K562 (cell line): Measurements from ENCODE around the gene NCOA4. TPM values are rescaled to one million over a fixed set of nuclear protein-coding genes. Genes with fewer than 3 reads are reported as not detected.
"Not testable (repeated sequence)": the region's sequence is repeated elsewhere in the genome, so short reads cannot be mapped to it uniquely, and the experiment has no call there.

Experiments used
- ATAC-seq: fragments of 200-7000 bp; cut with Tn5 transposase; 3 replicates; pipeline ENCODE4 v1.9.1; 2020; ENCODE audit warnings: moderate library complexity
- BruUV-seq: library from RNA; stranded (reverse); fragments of 400-500 nt; replicated peaks from 2 replicates; lab custom pipeline; 2021; lab: Mats Ljungman, UMichigan
- CTCF ChIA-PET: fragments of 300-600 bp; formaldehyde crosslinking; extraction: SDS; loops from one replicate; lab custom pipeline; 2021; ENCODE audit warnings: low intra/inter-chr PET ratio; lab: Yijun Ruan, JAX
- POLR2A ChIA-PET: fragments of 300-600, 350-650 bp; sonication (Branson Sonifier 250); formaldehyde crosslinking; extraction: SDS; loops from one replicate; lab custom pipeline; 2021; ENCODE audit warnings: antibody characterized with exemption, inconsistent platforms; lab: Yijun Ruan, JAX
- DNase-seq, 4 experiments: peaks; one replicate each; pipeline versions ENCODE4 v3.0.0 to v3.0.0-alpha.2; 2011 to 2018; ENCODE audit warnings: low spot score in 3 of 4, mixed read lengths in 3 of 4; ENCODE audit errors: extremely low read depth in 1 of 4
- FAIRE-seq: peaks from 2 replicates; lab custom pipeline; 2011; peaks lifted over from hg19 to GRCh38; lab: Jason Lieb, UNC
- H2AFZ ChIP-seq: 2 replicates; pipeline ENCODE4 v1.6.0; 2011; ENCODE audit warnings: low read depth, low read length, control low read depth, inconsistent platforms
- H3K27ac ChIP-seq: fragments of 200-600 bp; 3 replicates; pipeline ENCODE4 v1.8.0; 2011; ENCODE audit warnings: low read depth, mild to moderate bottlenecking, control low read depth, inconsistent platforms, low read length, moderate library complexity, mixed read lengths; ENCODE audit errors: extremely low read depth
- H3K27me3 ChIP-seq, 2 experiments: fragments of 300-600 bp in 1 of 2; 2 replicates in 1 of 2; 3 replicates in 1 of 2; pipeline versions ENCODE4 v1.6.0 to v1.8.0; 2011; ENCODE audit warnings: inconsistent platforms in 2 of 2, low read length in 2 of 2, mild to moderate bottlenecking in 1 of 2, mixed read lengths in 1 of 2, moderate library complexity in 1 of 2; ENCODE audit not compliant: control insufficient read depth in 2 of 2, insufficient read depth in 2 of 2
- H3K36me3 ChIP-seq: fragments of 300-600 bp; 3 replicates; pipeline ENCODE4 v1.8.0; 2011; ENCODE audit warnings: mild to moderate bottlenecking, low read length, inconsistent platforms; ENCODE audit not compliant: control insufficient read depth, insufficient read depth
- H3K4me1 ChIP-seq, 2 experiments: fragments of 200-600 bp in 1 of 2; replicated peaks in 1 of 2; 2 replicates in 1 of 2; 3 replicates in 1 of 2; pipeline versions ENCODE4 v1.5.1 to v1.8.0; 2011; ENCODE audit warnings: inconsistent platforms in 2 of 2, low read length in 2 of 2, mild to moderate bottlenecking in 1 of 2, mixed read lengths in 1 of 2, moderate library complexity in 1 of 2; ENCODE audit not compliant: control insufficient read depth in 2 of 2, insufficient read depth in 2 of 2
- H3K4me2 ChIP-seq: 2 replicates; pipeline ENCODE4 v1.6.1; 2011; ENCODE audit warnings: low read length, control low read depth, inconsistent platforms, mixed read lengths; ENCODE audit not compliant: insufficient read depth
- H3K4me3 ChIP-seq: fragments of 200-600 bp; sonication (generic), shearing (Covaris generic); 2 replicates; pipeline ENCODE4 v1.5.1; 2016; ENCODE audit warnings: control low read depth, inconsistent platforms
- H3K79me2 ChIP-seq: fragments of 200-600 bp; 3 replicates; pipeline ENCODE4 v1.8.0; 2011; ENCODE audit warnings: low read length, inconsistent platforms; ENCODE audit not compliant: control insufficient read depth, insufficient read depth
- H3K9ac ChIP-seq, 2 experiments: 2 replicates each; pipeline versions ENCODE4 v1.6.0 to v1.6.1; 2011; ENCODE audit warnings: low read depth in 2 of 2, low read length in 2 of 2, control low read depth in 1 of 2, inconsistent platforms in 1 of 2, mild to moderate bottlenecking in 1 of 2, mixed read lengths in 1 of 2; ENCODE audit not compliant: insufficient read depth in 1 of 2
- H3K9me1 ChIP-seq: one replicate; pipeline ENCODE4 v1.6.0; 2011; ENCODE audit warnings: inconsistent platforms, mild to moderate bottlenecking, low read length, moderate library complexity; ENCODE audit not compliant: control insufficient read depth, insufficient read depth
- H3K9me3 ChIP-seq: replicated peaks from 2 replicates; pipeline ENCODE4 v1.5.1; 2011; ENCODE audit warnings: low read depth, low read length, inconsistent platforms; ENCODE audit not compliant: control insufficient read depth, insufficient read depth
- H4K20me1 ChIP-seq: replicated peaks from 2 replicates; pipeline ENCODE4 v1.6.1; 2011; ENCODE audit warnings: low read length, inconsistent platforms, mixed read lengths; ENCODE audit not compliant: control insufficient read depth, insufficient read depth
- AFF1 ChIP-seq, 2 experiments: fragments of 450-650 bp; IDR thresholded peaks; 2 replicates each; pipeline ENCODE4 v1.6.1; 2018; ENCODE audit warnings: mild to moderate bottlenecking in 2 of 2, low read depth in 1 of 2; ENCODE audit not compliant: partially characterized antibody in 2 of 2
- DPF2 ChIP-seq: fragments of 450-650 bp; IDR thresholded peaks from 2 replicates; pipeline ENCODE4 v1.6.1; 2016
- EGR1 ChIP-seq: fragments of 450-650 bp; conservative IDR thresholded peaks from 2 replicates; pipeline ENCODE4 v1.6.1; 2017; ENCODE audit warnings: mild to moderate bottlenecking
- EHMT2 ChIP-seq: fragments of 450-650 bp; IDR thresholded peaks from 2 replicates; pipeline ENCODE4 v1.6.1; 2018; ENCODE audit warnings: antibody characterized with exemption
- KDM1A ChIP-seq, 2 experiments: fragments of 450-650 bp; IDR thresholded peaks; 2 replicates each; pipeline ENCODE4 v1.6.1; 2016; ENCODE audit warnings: mild to moderate bottlenecking in 2 of 2
- SMARCA5 ChIP-seq: fragments of 450-650 bp; IDR thresholded peaks from 2 replicates; pipeline ENCODE4 v1.6.1; 2016
- SMARCE1 ChIP-seq: fragments of 450-650 bp; IDR thresholded peaks from 2 replicates; pipeline ENCODE4 v1.7.1; 2016; ENCODE audit warnings: mild to moderate bottlenecking
- TRIM28 ChIP-seq: fragments of 450-650 bp; IDR thresholded peaks from 2 replicates; pipeline ENCODE4 v1.6.1; 2017
- ZNF384 ChIP-seq: IDR thresholded peaks from 2 replicates; pipeline ENCODE4 v1.6.1; 2012; ENCODE audit warnings: low read depth, low read length, improper control_type of control experiment
- WGBS: fragments of 100-300 bp; shearing (Covaris generic); methylation state at CpG from one replicate; pipeline ENCODE4 v1.1.6; 2016; ENCODE audit warnings: low coverage, mixed read lengths; ENCODE audit not compliant: insufficient coverage; ENCODE audit errors: missing lambda C conversion rate; 5-methylcytosine and 5-hydroxymethylcytosine counted together
- in situ Hi-C: fragments of 300-500 bp; cut with MboI; formaldehyde crosslinking; loops from 4 replicates; pipeline ENCODE4 v1.15.0; 2018; ENCODE audit warnings: inconsistent platforms, mixed read lengths
- intact Hi-C: fragments of 100-400 bp; cut with micrococcal nuclease; formaldehyde crosslinking; loops from 2 replicates; pipeline ENCODE4 v1.14.2; 2022
- polyA plus RNA-seq, 8 experiments: library from polyadenylated mRNA; depleted of rRNA in 4 of 8; stranded (reverse) in 5 of 8; unstranded in 3 of 8; fragments of >200 nt; fragmentation: Nextera tagmentation in 2 of 8; fragmentation: Illumina TruSeq in 1 of 8; extraction: Ambion mirVana in 2 of 8; extraction: Trizol in 1 of 8; gene quantifications; 2 replicates each; pipeline versions ENCODE4 v1.2.1 to v1.2.3, GENCODE V29; 2011 to 2014; ENCODE audit warnings: inconsistent platforms in 1 of 8, missing spikeins in 1 of 8
- total RNA-seq, 7 experiments: library from RNA; depleted of rRNA in 6 of 7; stranded (reverse); fragments of >200 nt in 6 of 7; fragmentation: Illumina TruSeq in 2 of 7; extraction: Trizol in 2 of 7; gene quantifications; 2 replicates each; pipeline versions ENCODE4 v1.2.1 to v1.2.3, GENCODE V29; 2011 to 2021; ENCODE audit warnings: low replicate concordance in 1 of 7
- TF ChIP-seq, protein P1 (sequence below): fragments of 450-650 bp; formaldehyde crosslinking; IDR thresholded peaks from 2 replicates; pipeline ENCODE4 v1.4.0; 2020; ENCODE audit warnings: mild to moderate bottlenecking, mixed read lengths
- TF ChIP-seq, protein P2 (sequence below): IDR thresholded peaks from 2 replicates; pipeline ENCODE4 v1.6.1; 2016; ENCODE audit warnings: missing genetic modification characterization, missing compliant biosample characterization
- TF ChIP-seq, protein P3 (sequence below): IDR thresholded peaks from 3 replicates; pipeline ENCODE4 v1.6.1; 2011; ENCODE audit warnings: borderline replicate concordance, mild to moderate bottlenecking, moderate library complexity; ENCODE audit not compliant: insufficient read length; ENCODE audit errors: extremely low read depth

The NCOA4 gene
- total and polyA plus RNA-seq, 9 of the 15 experiments (the other 6 are each of a cell fraction or from before 2014, with no cell fraction given): 89.8 to 283 (median 181) TPM

- intact Hi-C loops, H3K36me3 ChIP-seq, H3K9me1 ChIP-seq, CTCF ChIA-PET, ATAC-seq, H4K20me1 ChIP-seq, BruUV-seq, H3K79me2 ChIP-seq, POLR2A ChIA-PET, DNase-seq, H3K9me3 ChIP-seq, H3K27me3 ChIP-seq, FAIRE-seq, in situ Hi-C loops: not testable (repeated sequence)
- Histone ChIP-seq H3K4me3 (peak overlapping the region; percentile 37), H3K4me2 (peak overlapping the region; percentile 63), H2AFZ (peak overlapping the region; percentile 73), H3K27ac (peak overlapping the region; percentile 48; the same call in 2 of the 3 replicates), H3K9ac (peak overlapping the region in 1 of 2 experiments; percentile 50; a peak in 2 of 4 replicates), H3K4me1 (peaks cover 4 to 20% of the 10 kb centered on the region in 2 experiments; a peak in 4 of 5 replicates)
- 16% methylated on average over 10 of the region's 11 CpGs for WGBS
- TF ChIP-seq DPF2 (peak; percentile 42), TRIM28 (peak; percentile 38; the same call in 1 of the 2 replicates), KDM1A (IDR thresholded peaks at IDR 0.05) (peak in 1 of 2 experiments; percentile 71; a peak in 3 of 4 replicates), SMARCE1 (0 out of 2 replicates have a peak, but pooled peaks have one; percentile 8), ZNF384 (peak; percentile 29; the same call in 1 of the 2 replicates), SMARCA5 (0 out of 2 replicates have a peak, but pooled peaks have one; percentile 51), EHMT2 (0 out of 2 replicates have a peak, but pooled peaks have one; percentile 7), AFF1 (IDR thresholded peaks at IDR 0.05; ENCODE audit: low read depth in 1 of 2, partially characterized antibody in 2 of 2) (peak in 1 of 2 experiments; percentile 32), EGR1 (0 out of 2 replicates have a peak, but pooled peaks have one; percentile 3)
- TF ChIP-seq, protein P1, sequence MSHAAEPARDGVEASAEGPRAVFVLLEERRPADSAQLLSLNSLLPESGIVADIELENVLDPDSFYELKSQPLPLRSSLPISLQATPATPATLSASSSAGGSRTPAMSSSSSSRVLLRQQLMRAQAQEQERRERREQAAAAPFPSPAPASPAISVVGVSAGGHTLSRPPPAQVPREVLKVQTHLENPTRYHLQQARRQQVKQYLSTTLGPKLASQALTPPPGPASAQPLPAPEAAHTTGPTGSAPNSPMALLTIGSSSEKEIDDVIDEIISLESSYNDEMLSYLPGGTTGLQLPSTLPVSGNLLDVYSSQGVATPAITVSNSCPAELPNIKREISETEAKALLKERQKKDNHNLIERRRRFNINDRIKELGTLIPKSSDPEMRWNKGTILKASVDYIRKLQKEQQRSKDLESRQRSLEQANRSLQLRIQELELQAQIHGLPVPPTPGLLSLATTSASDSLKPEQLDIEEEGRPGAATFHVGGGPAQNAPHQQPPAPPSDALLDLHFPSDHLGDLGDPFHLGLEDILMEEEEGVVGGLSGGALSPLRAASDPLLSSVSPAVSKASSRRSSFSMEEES (CRISPR knock-in tag): peak; percentile 79; the same call in 1 of the 2 replicates
- TF ChIP-seq, protein P2, sequence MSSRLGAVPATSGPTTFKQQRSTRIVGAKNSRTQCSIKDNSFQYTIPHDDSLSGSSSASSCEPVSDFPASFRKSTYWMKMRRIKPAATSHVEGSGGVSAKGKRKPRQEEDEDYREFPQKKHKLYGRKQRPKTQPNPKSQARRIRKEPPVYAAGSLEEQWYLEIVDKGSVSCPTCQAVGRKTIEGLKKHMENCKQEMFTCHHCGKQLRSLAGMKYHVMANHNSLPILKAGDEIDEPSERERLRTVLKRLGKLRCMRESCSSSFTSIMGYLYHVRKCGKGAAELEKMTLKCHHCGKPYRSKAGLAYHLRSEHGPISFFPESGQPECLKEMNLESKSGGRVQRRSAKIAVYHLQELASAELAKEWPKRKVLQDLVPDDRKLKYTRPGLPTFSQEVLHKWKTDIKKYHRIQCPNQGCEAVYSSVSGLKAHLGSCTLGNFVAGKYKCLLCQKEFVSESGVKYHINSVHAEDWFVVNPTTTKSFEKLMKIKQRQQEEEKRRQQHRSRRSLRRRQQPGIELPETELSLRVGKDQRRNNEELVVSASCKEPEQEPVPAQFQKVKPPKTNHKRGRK: peak; percentile 53; the same call in 1 of the 2 replicates
- TF ChIP-seq, protein P3, sequence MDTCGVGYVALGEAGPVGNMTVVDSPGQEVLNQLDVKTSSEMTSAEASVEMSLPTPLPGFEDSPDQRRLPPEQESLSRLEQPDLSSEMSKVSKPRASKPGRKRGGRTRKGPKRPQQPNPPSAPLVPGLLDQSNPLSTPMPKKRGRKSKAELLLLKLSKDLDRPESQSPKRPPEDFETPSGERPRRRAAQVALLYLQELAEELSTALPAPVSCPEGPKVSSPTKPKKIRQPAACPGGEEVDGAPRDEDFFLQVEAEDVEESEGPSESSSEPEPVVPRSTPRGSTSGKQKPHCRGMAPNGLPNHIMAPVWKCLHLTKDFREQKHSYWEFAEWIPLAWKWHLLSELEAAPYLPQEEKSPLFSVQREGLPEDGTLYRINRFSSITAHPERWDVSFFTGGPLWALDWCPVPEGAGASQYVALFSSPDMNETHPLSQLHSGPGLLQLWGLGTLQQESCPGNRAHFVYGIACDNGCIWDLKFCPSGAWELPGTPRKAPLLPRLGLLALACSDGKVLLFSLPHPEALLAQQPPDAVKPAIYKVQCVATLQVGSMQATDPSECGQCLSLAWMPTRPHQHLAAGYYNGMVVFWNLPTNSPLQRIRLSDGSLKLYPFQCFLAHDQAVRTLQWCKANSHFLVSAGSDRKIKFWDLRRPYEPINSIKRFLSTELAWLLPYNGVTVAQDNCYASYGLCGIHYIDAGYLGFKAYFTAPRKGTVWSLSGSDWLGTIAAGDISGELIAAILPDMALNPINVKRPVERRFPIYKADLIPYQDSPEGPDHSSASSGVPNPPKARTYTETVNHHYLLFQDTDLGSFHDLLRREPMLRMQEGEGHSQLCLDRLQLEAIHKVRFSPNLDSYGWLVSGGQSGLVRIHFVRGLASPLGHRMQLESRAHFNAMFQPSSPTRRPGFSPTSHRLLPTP: peak; percentile 55
Measured at GRCh38 chr10:46049497-46049831, 19.0 kb upstream of the NCOA4 start.
